Transverse colon (tissue), 3 donors: ENCODE measurements around the gene MTG2.

Experiments
- CTCF ChIP-seq, 5 experiments: fragments of 200-600 bp in 3 of 5; fragments of 450-650 bp in 2 of 5; sonication (generic) in 3 of 5; IDR thresholded peaks; 1 replicate in 2 of 5; 2 replicates in 3 of 5; pipeline ENCODE4 v1.5.1; 2016 to 2017; ENCODE audit warnings: antibody characterized with exemption in 5 of 5, inconsistent platforms in 3 of 5, mild to moderate bottlenecking in 2 of 5, moderate library complexity in 1 of 5
- EP300 ChIP-seq: sonication (generic); formaldehyde crosslinking; IDR thresholded peaks from one replicate; pipeline ENCODE4 v1.6.1; 2017; ENCODE audit warnings: antibody characterized with exemption, low read depth
- POLR2A ChIP-seq: fragments of 450-650 bp; IDR thresholded peaks from one replicate; pipeline ENCODE4 v1.6.1; 2016; ENCODE audit warnings: antibody characterized with exemption, mild to moderate bottlenecking, moderate library complexity

DNA sequence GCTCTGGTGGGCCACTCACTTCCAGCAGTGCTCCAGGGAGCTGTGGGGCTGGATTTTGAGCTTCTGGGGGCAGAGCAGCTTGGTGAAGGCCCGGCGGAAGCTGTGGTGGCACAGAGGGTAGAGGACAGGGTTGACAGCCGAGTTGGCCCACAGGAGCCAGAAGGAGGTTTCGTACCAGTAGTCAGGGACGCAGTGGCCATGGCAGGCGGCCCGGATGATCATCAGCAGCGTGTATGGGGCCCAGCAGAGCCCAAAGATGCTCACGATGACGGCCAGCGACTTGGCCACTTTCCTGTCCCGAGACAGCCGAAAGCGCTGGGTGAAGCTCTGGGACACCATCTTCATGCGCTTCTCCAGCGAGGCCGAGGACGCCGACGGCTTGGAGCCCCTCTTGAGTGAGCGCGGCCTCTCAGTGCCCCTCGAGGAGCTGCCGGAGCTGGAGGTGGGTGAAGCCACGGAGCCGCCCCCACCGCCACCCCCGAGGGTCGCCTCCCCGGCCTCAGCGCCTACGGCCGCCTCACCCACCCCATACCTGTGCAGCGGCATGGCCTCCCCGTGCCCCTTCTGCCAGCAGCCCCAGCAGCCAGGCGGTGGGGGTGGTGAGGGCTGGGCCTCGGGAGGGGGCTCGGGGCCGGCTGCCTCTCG lies 33.3 kb downstream of the MTG2 start:
- TF ChIP-seq POLR2A: no peak
- no peak for TF ChIP-seq CTCF (IDR thresholded peaks at IDR 0.05)
- TF ChIP-seq EP300: no peak
